Measurements from ENCODE around the gene POLA2.

GRCh38 chr11:65242389-65242788, 19.4 kb upstream of the POLA2 start:
- TF ChIP-seq POLR2A (IDR thresholded peaks at IDR 0.05; ENCODE audit: low read depth, low read length) (no peak), CTCF (IDR thresholded peaks at IDR 0.05; ENCODE audit: extremely low read depth in 1 of 2, insufficient read depth in 1 of 2, low read depth in 1 of 2, low read length in 2 of 2) (no peak), EZH2 (IDR thresholded peaks at IDR 0.05; ENCODE audit: borderline replicate concordance, low read depth, low read length, severe bottlenecking) (no peak), MAX (IDR thresholded peaks at IDR 0.05; ENCODE audit: insufficient read depth, insufficient read length) (no peak), MYC (IDR thresholded peaks at IDR 0.05; ENCODE audit: low read depth, low read length) (no peak)

Data from endothelial cell of umbilical vein (primary cell).